Stimulated activated CD8-positive, alpha-beta memory T cell treated with anti-CD3 and anti-CD28 coated beads, Interleukin-15, amount 100 ng/mL, for 1 hour (primary cell): ENCODE measurements around the gene DLG1.
A peak's percentile ranks its signal among the peaks of the same experiment; 100 is the strongest.

Experiments used
- DNase-seq: peaks from one replicate; pipeline ENCODE4 v3.0.0-alpha.2; 2020; ENCODE audit warnings: low read depth

DLG1 gene

DNA sequence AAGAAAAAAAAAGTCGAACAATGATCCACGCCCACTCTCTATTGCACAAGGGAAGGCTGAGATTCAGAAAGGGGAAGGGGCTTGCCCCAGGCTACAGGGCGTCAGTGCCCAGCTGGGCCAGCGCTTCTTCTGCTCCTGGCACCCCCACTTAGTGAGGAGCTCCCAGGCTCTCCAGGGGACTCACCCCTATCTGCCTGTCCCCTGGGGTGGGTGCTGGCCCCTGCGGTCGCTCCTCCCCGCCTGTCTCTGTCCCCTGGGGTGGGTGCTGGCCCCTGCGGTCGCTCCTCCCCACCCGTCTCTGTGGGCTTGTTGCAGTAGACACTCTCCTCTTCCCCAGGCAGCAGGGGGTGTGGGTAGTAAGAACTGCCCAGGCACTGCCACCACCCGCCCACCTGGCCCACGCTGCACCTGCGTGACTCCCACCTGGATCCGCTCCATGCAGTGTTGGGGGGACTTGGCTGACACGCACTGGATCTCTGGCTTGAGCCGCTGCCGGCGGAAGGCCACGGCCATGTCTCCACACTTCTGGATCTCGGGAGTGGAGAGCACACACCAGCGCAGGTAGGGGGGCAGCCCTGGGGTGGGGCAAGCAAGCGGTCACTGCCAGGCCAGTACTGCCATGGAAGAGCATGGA lies 283.4 kb downstream of the DLG1 start:
- DNase-seq, result no peak

DNA sequence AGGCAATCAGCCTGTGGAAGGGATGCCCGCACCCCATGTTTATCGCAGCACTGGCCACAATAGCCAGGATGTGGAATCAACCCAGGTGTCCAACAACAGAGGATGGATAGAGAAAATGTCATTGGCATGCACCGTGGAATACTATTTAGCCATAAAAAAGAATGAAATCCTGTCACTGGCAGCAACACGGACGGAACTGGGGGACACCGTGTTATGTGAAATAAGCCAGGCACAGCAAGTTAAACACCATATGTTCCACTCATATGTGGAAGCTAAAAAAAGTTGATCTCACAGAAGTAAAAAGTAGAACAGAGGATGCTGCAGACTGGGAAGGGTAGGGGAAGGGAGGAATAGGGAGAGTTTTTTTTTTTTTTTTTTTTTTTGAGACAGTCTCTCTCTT lies 284.4 kb downstream of the DLG1 start:
- DNase-seq, result no peak

DNA sequence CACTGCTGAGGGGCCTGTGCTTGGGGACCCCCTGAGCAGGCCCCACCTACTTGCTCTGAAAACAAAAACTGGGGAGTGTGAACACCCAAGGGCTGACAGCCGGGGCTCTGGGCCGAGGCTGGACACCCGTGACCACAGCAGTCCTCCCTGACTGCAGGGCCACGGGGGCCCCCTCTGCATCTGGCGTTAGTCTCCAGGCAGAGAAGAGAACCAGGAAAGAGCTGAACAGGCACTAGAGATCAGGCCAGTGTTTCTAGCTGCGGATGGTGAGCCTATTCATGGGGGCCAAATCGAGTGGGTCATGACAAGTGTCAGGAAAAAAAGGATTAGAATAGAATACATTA lies 285.9 kb downstream of the DLG1 start:
- DNase-seq, result no peak

DNA sequence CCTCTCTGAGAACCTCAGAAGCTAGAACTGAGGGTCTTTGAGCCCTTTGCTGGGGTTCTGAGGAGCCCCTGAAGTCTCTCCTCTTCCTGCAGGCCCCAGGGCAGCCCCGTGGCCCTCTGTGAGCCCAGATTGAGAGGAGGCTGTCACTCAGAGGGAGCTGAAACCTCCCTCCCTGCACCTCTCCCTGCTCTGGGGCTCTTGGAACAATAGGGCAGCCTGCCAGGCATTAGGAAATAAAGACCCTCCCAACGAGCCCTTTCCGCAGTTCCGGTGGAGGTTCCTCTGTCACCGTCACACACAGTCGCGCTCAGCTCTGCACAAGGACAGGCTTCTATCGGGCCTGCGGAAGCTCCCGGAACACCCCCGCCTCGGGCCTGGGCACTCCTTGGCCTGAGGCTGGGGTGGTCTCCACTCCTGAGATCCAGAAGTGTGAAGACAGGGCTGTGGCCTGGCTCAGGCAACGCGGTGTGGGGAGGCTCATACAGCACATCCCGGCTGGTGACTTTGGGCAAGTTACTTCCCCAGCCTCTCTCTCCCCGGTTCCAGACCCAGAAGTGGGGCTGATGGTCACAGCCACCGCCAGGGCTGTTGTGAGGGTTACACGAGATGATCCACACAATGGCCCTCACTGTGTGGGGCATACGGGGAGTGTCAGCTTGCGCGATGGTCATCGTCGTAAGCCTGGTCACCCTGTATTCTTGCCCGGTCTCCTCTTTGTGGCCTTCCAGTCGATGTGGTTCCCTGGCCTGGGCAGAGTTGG lies 286.5 kb downstream of the DLG1 start:
- DNase-seq, result no peak

DNA sequence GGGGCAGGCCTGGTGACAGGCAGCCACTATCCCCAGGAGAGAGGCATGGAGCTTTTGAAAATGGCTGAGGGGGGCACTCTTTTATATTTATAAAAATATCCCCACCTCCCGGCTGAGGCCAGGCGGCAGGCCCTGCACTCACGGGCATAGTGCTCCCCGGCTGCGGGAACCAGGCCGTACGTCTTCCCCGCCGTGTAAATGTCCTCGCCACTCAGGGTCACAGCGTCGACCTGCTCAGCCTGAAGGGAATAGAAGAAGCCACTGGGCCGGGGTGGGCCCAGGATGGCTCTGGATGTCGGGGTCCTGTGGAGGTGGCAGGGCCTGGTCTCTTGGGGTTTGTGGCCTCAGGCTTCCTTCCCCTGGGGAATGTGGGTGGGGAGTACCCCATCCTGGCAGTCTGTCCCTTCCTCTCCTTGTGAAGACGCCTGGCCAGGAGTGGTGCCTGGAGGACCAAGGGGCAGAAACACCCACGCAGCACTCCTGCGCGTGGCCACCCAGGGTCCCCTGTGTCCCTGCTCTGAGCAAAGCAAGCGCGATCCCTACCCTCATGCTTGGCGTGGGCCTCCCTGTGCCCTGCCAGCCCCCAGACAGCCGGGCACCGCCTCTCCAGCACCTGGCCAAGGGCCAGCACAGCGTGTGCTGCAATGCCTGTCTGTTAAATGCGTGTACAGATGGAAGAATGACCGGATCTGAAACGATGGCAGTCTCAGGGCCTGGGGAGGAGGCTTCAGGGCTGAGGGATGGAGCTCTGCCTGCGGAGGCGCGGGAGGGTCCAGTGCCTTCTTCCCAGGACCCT lies 287.7 kb downstream of the DLG1 start:
- no peak for DNase-seq

- no peak for DNase-seq
These were observed 288.8 kb downstream of the DLG1 start for GRCh38 chr3:197009532-197010019.

GRCh38 chr3:197008436-197009209 lies 289.8 kb downstream of the DLG1 start:
- DNase-seq, result no peak

GRCh38 chr3:197007953-197008352 lies 290.5 kb downstream of the DLG1 start:
- DNase-seq, result no peak

GRCh38 chr3:197007296-197007940 lies 291.0 kb downstream of the DLG1 start:
- no peak for DNase-seq

DNA sequence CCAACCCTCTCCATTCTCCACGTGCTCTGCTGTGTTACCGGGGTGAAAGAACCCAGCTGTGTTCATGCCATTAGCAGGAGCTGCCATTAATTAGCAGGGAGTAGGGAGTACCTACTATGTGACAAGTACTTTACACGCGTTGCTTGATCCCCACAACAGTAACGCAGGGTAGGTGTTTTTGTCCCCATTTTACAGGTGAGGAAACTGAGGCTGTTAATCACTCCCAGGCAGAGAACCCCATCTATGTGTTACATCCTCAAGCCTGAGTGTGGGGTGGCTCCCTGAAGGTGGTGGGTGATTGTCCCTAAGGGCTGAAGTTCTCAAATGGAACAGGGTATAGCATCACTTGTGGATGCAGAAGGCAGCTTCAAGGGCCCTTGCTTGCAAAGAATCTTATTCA lies 291.6 kb downstream of the DLG1 start:
- no peak for DNase-seq

GRCh38 chr3:197006446-197006845 lies 292.0 kb downstream of the DLG1 start:
- DNase-seq, result no peak

GRCh38 chr3:197003461-197004385 lies 294.7 kb downstream of the DLG1 start:
- no peak for DNase-seq

DNA sequence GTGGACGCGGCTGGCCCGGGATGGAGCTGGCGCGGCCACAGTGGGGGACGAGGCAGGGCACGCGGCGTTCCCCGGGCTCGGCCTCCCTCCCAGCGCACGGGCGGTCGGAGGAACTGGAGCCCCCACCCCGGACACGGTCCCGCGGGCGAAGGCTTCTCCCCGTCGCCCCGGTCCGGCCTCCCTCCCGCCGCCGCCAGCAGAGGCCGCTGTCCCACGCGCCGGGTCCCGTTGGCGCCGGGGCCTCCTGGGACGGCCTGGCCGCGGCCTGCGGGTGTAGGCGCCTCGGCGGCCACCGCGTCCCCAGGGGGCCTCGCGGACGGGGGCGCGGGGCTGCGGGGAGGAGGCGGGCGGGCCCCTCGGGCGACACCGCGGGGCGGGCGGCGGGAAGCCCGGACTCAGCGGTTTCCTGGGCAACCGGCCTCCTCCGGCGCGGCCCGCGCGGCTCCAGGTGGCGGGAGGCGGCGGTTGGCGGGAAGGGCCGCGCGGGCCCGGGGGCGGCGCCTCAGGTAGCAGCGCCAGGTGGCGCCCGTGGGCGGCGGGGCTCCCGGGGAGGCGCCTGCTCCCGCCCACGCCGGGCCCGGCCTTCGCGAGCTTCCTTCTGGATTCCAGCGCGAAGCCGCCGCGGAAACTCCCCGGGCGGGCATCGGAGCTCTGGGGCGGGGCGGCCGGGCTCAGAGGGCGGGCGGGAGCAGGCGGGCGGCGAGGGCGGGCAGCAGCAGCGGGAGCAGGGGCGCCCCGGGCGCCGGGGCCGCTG lies 295.5 kb downstream of the DLG1 start:
- DNase-seq, result peak; percentile 57

- DNase-seq, result no peak
These were observed 296.3 kb downstream of the DLG1 start for GRCh38 chr3:197001972-197002700.

DNA sequence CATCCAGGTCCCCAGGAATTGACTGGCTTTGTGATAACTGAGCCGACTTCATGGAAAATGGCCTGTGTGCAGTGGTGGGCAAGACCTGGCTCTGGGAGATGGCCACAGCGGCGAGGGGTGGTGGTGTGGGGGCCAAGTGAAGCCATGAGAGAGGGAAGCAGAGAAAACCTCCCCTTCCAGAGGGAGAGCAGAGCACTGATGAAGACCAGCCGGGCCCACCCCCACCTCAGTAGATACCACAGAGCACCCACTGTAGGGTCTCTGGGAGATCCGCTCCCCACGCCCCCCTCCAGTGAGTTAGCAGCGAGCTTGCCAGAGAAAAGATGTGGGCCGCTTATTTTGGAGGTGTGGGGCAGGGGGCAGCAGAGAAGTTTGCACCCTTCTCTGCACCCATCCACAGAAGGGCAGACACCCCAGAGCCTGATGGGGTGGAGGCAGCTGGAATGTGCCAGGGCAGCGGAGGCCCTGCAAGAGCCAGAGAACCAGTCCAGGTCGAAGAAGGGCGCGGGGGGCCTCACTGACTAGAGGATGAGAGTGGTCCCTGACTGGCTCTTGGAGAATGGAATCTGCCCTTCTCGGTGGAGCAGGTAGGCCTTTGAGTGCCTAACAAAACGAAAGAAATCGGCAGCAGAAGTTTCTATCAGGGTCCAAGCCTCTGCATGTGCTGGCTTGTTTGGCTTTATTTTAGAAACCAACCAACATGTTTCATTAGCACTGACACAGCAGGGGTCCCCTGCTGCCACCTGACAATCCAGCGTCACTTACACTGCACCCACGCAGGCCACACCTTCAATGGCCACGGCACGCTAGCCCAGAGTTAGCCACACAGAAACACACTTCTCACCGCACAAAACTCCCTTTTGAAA lies 297.1 kb downstream of the DLG1 start:
- DNase-seq, result no peak

GRCh38 chr3:197000211-197000610 lies 298.2 kb downstream of the DLG1 start:
- no peak for DNase-seq

- no peak for DNase-seq
These were observed 299.2 kb downstream of the DLG1 start for GRCh38 chr3:196998966-196999760.
